ENCODE data around the gene ZNF346.

ZNF346 gene

GRCh38 chr5:177064500-177065277, 42.2 kb downstream of the ZNF346 start:
- H3K9me3 Mint-ChIP-seq = no peaks in the 10 kb centered on the region
- no peak for DNase-seq (ENCODE audit: low spot score)
- H3K36me3 Mint-ChIP-seq (ENCODE audit: low read depth) = peaks cover 13% of the 10 kb centered on the region
- no peak overlapping the region for H3K27ac Mint-ChIP-seq
- H3K4me1 Mint-ChIP-seq (ENCODE audit: low read depth) = no peaks in the 10 kb centered on the region
- H3K27me3 Mint-ChIP-seq (ENCODE audit: low read depth) = no peaks in the 10 kb centered on the region
- H3K4me3 Mint-ChIP-seq = no peak overlapping the region

- H3K27me3 Mint-ChIP-seq (ENCODE audit: low read depth) = no peaks in the 10 kb centered on the region
- H3K4me1 Mint-ChIP-seq (ENCODE audit: low read depth) = no peaks in the 10 kb centered on the region
- H3K9me3 Mint-ChIP-seq = no peaks in the 10 kb centered on the region
- no peak for DNase-seq (ENCODE audit: low spot score)
- H3K4me3 Mint-ChIP-seq = no peak overlapping the region
- H3K36me3 Mint-ChIP-seq (ENCODE audit: low read depth) = peaks cover 12% of the 10 kb centered on the region
- no peak overlapping the region for H3K27ac Mint-ChIP-seq
Observed at GRCh38 chr5:177065491-177065890, 43.0 kb downstream of the ZNF346 start.

GRCh38 chr5:177066224-177066623, 43.7 kb downstream of the ZNF346 start:
- no peaks in the 10 kb centered on the region for H3K9me3 Mint-ChIP-seq
- H3K27me3 Mint-ChIP-seq (ENCODE audit: low read depth) = no peaks in the 10 kb centered on the region
- H3K4me1 Mint-ChIP-seq (ENCODE audit: low read depth) = no peaks in the 10 kb centered on the region
- H3K4me3 Mint-ChIP-seq = no peak overlapping the region
- H3K27ac Mint-ChIP-seq = no peak overlapping the region
- DNase-seq (ENCODE audit: low spot score) = no peak
- peaks cover 12% of the 10 kb centered on the region for H3K36me3 Mint-ChIP-seq (ENCODE audit: low read depth)

- Mint-ChIP-seq H3K4me1 (ENCODE audit: low read depth) (peaks cover 3% of the 10 kb centered on the region), H3K4me3 (no peak overlapping the region), H3K27ac (no peak overlapping the region), H3K36me3 (ENCODE audit: low read depth) (peaks cover 10% of the 10 kb centered on the region), H3K9me3 (no peaks in the 10 kb centered on the region), H3K27me3 (ENCODE audit: low read depth) (no peaks in the 10 kb centered on the region)
- DNase-seq (ENCODE audit: low spot score) = no peak
Observed at GRCh38 chr5:177067503-177067902, 45.0 kb downstream of the ZNF346 start.

- Mint-ChIP-seq H3K4me1 (ENCODE audit: low read depth) (peaks cover 3% of the 10 kb centered on the region), H3K36me3 (ENCODE audit: low read depth) (peaks cover 6% of the 10 kb centered on the region), H3K4me3 (no peak overlapping the region), H3K27ac (no peak overlapping the region), H3K27me3 (ENCODE audit: low read depth) (no peaks in the 10 kb centered on the region), H3K9me3 (no peaks in the 10 kb centered on the region)
- DNase-seq (ENCODE audit: low spot score) = no peak
Observed at GRCh38 chr5:177070536-177071191, 48.2 kb downstream of the ZNF346 start.

- Mint-ChIP-seq H3K36me3 (ENCODE audit: low read depth) (peaks cover 1% of the 10 kb centered on the region), H3K4me3 (no peak overlapping the region), H3K27ac (no peak overlapping the region), H3K27me3 (ENCODE audit: low read depth) (no peaks in the 10 kb centered on the region), H3K4me1 (ENCODE audit: low read depth) (peaks cover 3% of the 10 kb centered on the region), H3K9me3 (no peaks in the 10 kb centered on the region)
- DNase-seq (ENCODE audit: low spot score) = peak; percentile 46
Observed at GRCh38 chr5:177071666-177072385, 49.3 kb downstream of the ZNF346 start.

- no peaks in the 10 kb centered on the region for H3K9me3 Mint-ChIP-seq
- no peak for DNase-seq (ENCODE audit: low spot score)
- peaks cover 1% of the 10 kb centered on the region for H3K36me3 Mint-ChIP-seq (ENCODE audit: low read depth)
- H3K27me3 Mint-ChIP-seq (ENCODE audit: low read depth) = peaks cover under 1% of the 10 kb centered on the region
- no peak overlapping the region for H3K4me3 Mint-ChIP-seq
- no peaks in the 10 kb centered on the region for H3K4me1 Mint-ChIP-seq (ENCODE audit: low read depth)
- H3K27ac Mint-ChIP-seq = no peak overlapping the region
Observed at GRCh38 chr5:177077335-177077734, 54.8 kb downstream of the ZNF346 start.

GRCh38 chr5:177079606-177080005, 57.1 kb downstream of the ZNF346 start:
- no peak overlapping the region for H3K4me3 Mint-ChIP-seq
- no peaks in the 10 kb centered on the region for H3K9me3 Mint-ChIP-seq
- no peak overlapping the region for H3K27ac Mint-ChIP-seq

GRCh38 chr5:177080265-177080664, 57.8 kb downstream of the ZNF346 start:
- no peak overlapping the region for H3K4me3 Mint-ChIP-seq
- H3K27ac Mint-ChIP-seq = no peak overlapping the region
- H3K27me3 Mint-ChIP-seq (ENCODE audit: low read depth) = peaks cover 17% of the 10 kb centered on the region
- no peaks in the 10 kb centered on the region for H3K9me3 Mint-ChIP-seq
- DNase-seq (ENCODE audit: low spot score) = no peak
- H3K36me3 Mint-ChIP-seq (ENCODE audit: low read depth) = no peaks in the 10 kb centered on the region
- H3K4me1 Mint-ChIP-seq (ENCODE audit: low read depth) = no peaks in the 10 kb centered on the region

More at GRCh38 chr5:177079606-177080005, 57.1 kb downstream of the ZNF346 start:
- H3K27me3 Mint-ChIP-seq (ENCODE audit: low read depth) = peaks cover 11% of the 10 kb centered on the region
- H3K4me1 Mint-ChIP-seq (ENCODE audit: low read depth) = no peaks in the 10 kb centered on the region
- no peaks in the 10 kb centered on the region for H3K36me3 Mint-ChIP-seq (ENCODE audit: low read depth)
- no peak for DNase-seq (ENCODE audit: low spot score)

- no peak for DNase-seq (ENCODE audit: low spot score)
- H3K36me3 Mint-ChIP-seq (ENCODE audit: low read depth) = no peaks in the 10 kb centered on the region
Observed at GRCh38 chr5:177081859-177082258, 59.4 kb downstream of the ZNF346 start.

GRCh38 chr5:177083357-177083756, 60.9 kb downstream of the ZNF346 start:
- no peaks in the 10 kb centered on the region for H3K9me3 Mint-ChIP-seq
- H3K36me3 Mint-ChIP-seq (ENCODE audit: low read depth) = no peaks in the 10 kb centered on the region
- DNase-seq (ENCODE audit: low spot score) = no peak
- H3K27ac Mint-ChIP-seq = no peak overlapping the region
- peaks cover 6% of the 10 kb centered on the region for H3K4me1 Mint-ChIP-seq (ENCODE audit: low read depth)
- peaks cover 30% of the 10 kb centered on the region for H3K27me3 Mint-ChIP-seq (ENCODE audit: low read depth)
- H3K4me3 Mint-ChIP-seq = no peak overlapping the region

More at GRCh38 chr5:177081859-177082258, 59.4 kb downstream of the ZNF346 start:
- Mint-ChIP-seq H3K9me3 (no peaks in the 10 kb centered on the region), H3K4me3 (no peak overlapping the region), H3K27me3 (ENCODE audit: low read depth) (peaks cover 22% of the 10 kb centered on the region), H3K27ac (no peak overlapping the region), H3K4me1 (ENCODE audit: low read depth) (peaks cover 6% of the 10 kb centered on the region)

GRCh38 chr5:177084175-177084574, 61.7 kb downstream of the ZNF346 start:
- no peak overlapping the region for H3K4me3 Mint-ChIP-seq
- peaks cover 6% of the 10 kb centered on the region for H3K4me1 Mint-ChIP-seq (ENCODE audit: low read depth)
- no peaks in the 10 kb centered on the region for H3K9me3 Mint-ChIP-seq
- no peak overlapping the region for H3K27ac Mint-ChIP-seq
- H3K36me3 Mint-ChIP-seq (ENCODE audit: low read depth) = no peaks in the 10 kb centered on the region
- DNase-seq (ENCODE audit: low spot score) = no peak
- peaks cover 33% of the 10 kb centered on the region for H3K27me3 Mint-ChIP-seq (ENCODE audit: low read depth)

- Mint-ChIP-seq H3K9me3 (no peaks in the 10 kb centered on the region), H3K27ac (no peak overlapping the region), H3K4me1 (ENCODE audit: low read depth) (peaks cover 6% of the 10 kb centered on the region), H3K27me3 (ENCODE audit: low read depth) (peaks cover 36% of the 10 kb centered on the region), H3K4me3 (peak overlapping the region; percentile 61), H3K36me3 (ENCODE audit: low read depth) (no peaks in the 10 kb centered on the region)
- DNase-seq (ENCODE audit: low spot score) = no peak
Observed at GRCh38 chr5:177085985-177086653, 63.6 kb downstream of the ZNF346 start.

All from T-helper 2 cell treated with Interferon-gamma antibody and Interleukin-4, amounts not matched to agents 5 μg/mL and 100 μg/mL, for 36 hours (primary cell).